H1 (cell line): ENCODE measurements around the gene ANKH. TPM values are rescaled to one million over a fixed set of nuclear protein-coding genes. Genes with fewer than 3 reads are reported as not detected.

ENCODE experiments used
- CTCF ChIA-PET: fragments of 300-600 bp; sonication (Branson Sonifier 250); formaldehyde crosslinking; loops from one replicate; lab custom pipeline; 2021; ENCODE audit not compliant: partially characterized antibody; lab: Charles Lee
- POLR2A ChIA-PET: fragments of 300-600 bp; sonication (Branson Sonifier 250); formaldehyde crosslinking; loops from one replicate; lab custom pipeline; 2021; ENCODE audit warnings: inconsistent platforms; ENCODE audit not compliant: partially characterized antibody; lab: Charles Lee
- DNase-seq, 2 experiments: peaks; one replicate each; pipeline versions ENCODE4 v3.0.0 to v3.0.0-alpha.2; 2010 to 2022; ENCODE audit warnings: low spot score in 2 of 2, low read depth in 1 of 2, mixed read lengths in 1 of 2
- FAIRE-seq: peaks from 2 replicates; lab custom pipeline; 2011; peaks lifted over from hg19 to GRCh38; lab: Jason Lieb, UNC
- H2AFZ ChIP-seq: 2 replicates; pipeline ENCODE4 v1.8.1; 2012; ENCODE audit warnings: low read length, inconsistent platforms
- H2AK5ac ChIP-seq: 2 replicates; pipeline ENCODE4 v1.6.1; 2013; ENCODE audit warnings: low read depth, low read length
- H2BK120ac ChIP-seq: replicated peaks from 2 replicates; pipeline ENCODE3; 2013; ENCODE audit warnings: low read depth, low read length, inconsistent platforms
- H2BK12ac ChIP-seq: 2 replicates; pipeline ENCODE4 v1.6.1; 2013; ENCODE audit warnings: low read depth, low read length
- H2BK15ac ChIP-seq: 2 replicates; pipeline ENCODE4 v1.6.1; 2013; ENCODE audit warnings: low read length
- H2BK20ac ChIP-seq: 2 replicates; pipeline ENCODE4 v1.6.1; 2013; ENCODE audit warnings: low read length
- H2BK5ac ChIP-seq: 2 replicates; pipeline ENCODE4 v1.6.1; 2013; ENCODE audit warnings: low read depth, low read length
- H3K14ac ChIP-seq: 2 replicates; pipeline ENCODE4 v1.6.1; 2013; ENCODE audit warnings: inconsistent platforms; ENCODE audit not compliant: insufficient read length
- H3K18ac ChIP-seq: 2 replicates; pipeline ENCODE4 v1.6.1; 2013; ENCODE audit warnings: low read length; ENCODE audit errors: extremely low read depth
- H3K23ac ChIP-seq: 2 replicates; pipeline ENCODE4 v1.6.1; 2013; ENCODE audit warnings: inconsistent platforms; ENCODE audit not compliant: insufficient read length
- H3K23me2 ChIP-seq: 2 replicates; pipeline ENCODE4 v1.6.1; 2013; ENCODE audit warnings: low read depth, low read length
- H3K27ac ChIP-seq: 2 replicates; pipeline ENCODE4 v1.6.1; 2011; ENCODE audit warnings: low read depth, low read length, inconsistent platforms
- H3K27me3 ChIP-seq, 4 experiments: replicated peaks in 1 of 4; 1 replicate in 1 of 4; 2 replicates in 3 of 4; pipeline versions ENCODE4 v1.6.1 to v1.8.1; 2011 to 2013; ENCODE audit warnings: low read length in 3 of 4, mild to moderate bottlenecking in 3 of 4, inconsistent platforms in 2 of 4, mixed read lengths in 2 of 4, moderate library complexity in 1 of 4; ENCODE audit not compliant: control insufficient read depth in 3 of 4, insufficient read depth in 3 of 4; ENCODE audit errors: extremely low read depth in 1 of 4
- H3K36me3 ChIP-seq, 4 experiments: 2 replicates each; pipeline versions ENCODE4 v1.6.1 to v1.8.1; 2011 to 2013; ENCODE audit warnings: mild to moderate bottlenecking in 4 of 4, low read length in 3 of 4, moderate library complexity in 2 of 4, control low read depth in 1 of 4, inconsistent platforms in 1 of 4; ENCODE audit not compliant: insufficient read depth in 4 of 4, control insufficient read depth in 2 of 4
- H3K4ac ChIP-seq: replicated peaks from 2 replicates; pipeline ENCODE3; 2013; ENCODE audit warnings: low read length, low read depth, mixed read lengths, inconsistent platforms; ENCODE audit not compliant: insufficient read length
- H3K4me1 ChIP-seq, 4 experiments: replicated peaks in 1 of 4; 1 replicate in 1 of 4; 2 replicates in 3 of 4; pipeline versions ENCODE4 v1.6.1 to v1.8.1; 2011 to 2013; ENCODE audit warnings: low read length in 3 of 4, inconsistent platforms in 2 of 4, mixed read lengths in 1 of 4; ENCODE audit not compliant: insufficient read depth in 4 of 4, control insufficient read depth in 3 of 4
- H3K4me2 ChIP-seq, 2 experiments: 2 replicates each; pipeline versions ENCODE4 v1.6.1 to v1.8.1; 2011 to 2013; ENCODE audit warnings: low read depth in 2 of 2, low read length in 2 of 2, control low read depth in 1 of 2, inconsistent platforms in 1 of 2, mild to moderate bottlenecking in 1 of 2; ENCODE audit not compliant: insufficient read depth in 1 of 2
- H3K4me3 ChIP-seq, 4 experiments: fragments of 200-600, 300-600 bp in 1 of 4; sonication (generic), shearing (Covaris generic), sonication (Bioruptor Twin) in 1 of 4; 2 replicates each; pipeline versions ENCODE4 v1.5.1 to v1.8.1; 2011 to 2016; ENCODE audit warnings: low read length in 4 of 4, low read depth in 3 of 4, control low read depth in 2 of 4, inconsistent platforms in 2 of 4, mild to moderate bottlenecking in 2 of 4, mixed read lengths in 1 of 4, moderate library complexity in 1 of 4; ENCODE audit not compliant: insufficient read depth in 2 of 4; ENCODE audit errors: extremely low read depth in 1 of 4
- H3K56ac ChIP-seq: replicated peaks from 2 replicates; pipeline ENCODE3; 2013; ENCODE audit warnings: low read depth, mild to moderate bottlenecking, mixed read lengths, low read length, inconsistent platforms; ENCODE audit not compliant: insufficient read length
- H3K79me1 ChIP-seq: 2 replicates; pipeline ENCODE4 v1.6.1; 2013; ENCODE audit warnings: low read depth, low read length, control low read depth
- H3K79me2 ChIP-seq, 2 experiments: 2 replicates each; pipeline versions ENCODE4 v1.6.1 to v1.8.1; 2012 to 2013; ENCODE audit warnings: low read length in 2 of 2, mild to moderate bottlenecking in 2 of 2, inconsistent platforms in 1 of 2; ENCODE audit not compliant: insufficient read depth in 2 of 2, control insufficient read depth in 1 of 2
- H3K9ac ChIP-seq, 4 experiments: replicated peaks in 1 of 4; 1 replicate in 1 of 4; 2 replicates in 3 of 4; pipeline versions ENCODE4 v1.6.1 to v1.8.1; 2011 to 2013; ENCODE audit warnings: low read depth in 3 of 4, low read length in 3 of 4, control low read depth in 2 of 4, mild to moderate bottlenecking in 2 of 4, moderate library complexity in 2 of 4, inconsistent platforms in 1 of 4; ENCODE audit errors: extremely low read depth in 1 of 4
- H3K9me3 ChIP-seq, 2 experiments: 2 replicates each; pipeline versions ENCODE4 v1.6.1 to v1.8.1; 2012 to 2013; ENCODE audit warnings: mild to moderate bottlenecking in 2 of 2, moderate library complexity in 2 of 2, control low read depth in 1 of 2, inconsistent platforms in 1 of 2, low read depth in 1 of 2, low read length in 1 of 2, mixed read lengths in 1 of 2; ENCODE audit not compliant: insufficient read depth in 2 of 2
- H4K20me1 ChIP-seq, 2 experiments: replicated peaks in 1 of 2; 2 replicates each; pipeline versions ENCODE3 to v1.8.1; 2011 to 2013; ENCODE audit warnings: inconsistent platforms in 2 of 2, low read length in 2 of 2, mild to moderate bottlenecking in 1 of 2; ENCODE audit not compliant: insufficient read depth in 2 of 2, control insufficient read depth in 1 of 2
- H4K5ac ChIP-seq: 2 replicates; pipeline ENCODE4 v1.6.1; 2013; ENCODE audit warnings: low read length, low read depth, mixed read lengths, inconsistent platforms; ENCODE audit not compliant: insufficient read length
- H4K8ac ChIP-seq: 2 replicates; pipeline ENCODE4 v1.8.0; 2013; ENCODE audit warnings: mild to moderate bottlenecking, moderate library complexity, low read length, inconsistent platforms; ENCODE audit not compliant: insufficient read depth; ENCODE audit errors: extremely low read depth
- H4K91ac ChIP-seq: replicated peaks from 2 replicates; pipeline ENCODE3; 2013; ENCODE audit warnings: low read length, mixed read lengths, inconsistent platforms; ENCODE audit not compliant: insufficient read length
- BRCA1 ChIP-seq: IDR thresholded peaks from 2 replicates; pipeline ENCODE4 v1.6.1; 2012; ENCODE audit warnings: low read depth, low read length, improper control_type of control experiment
- KDM5A ChIP-seq: fragments of 200-600 bp; IDR thresholded peaks from 2 replicates; pipeline ENCODE4 v1.7.1; 2012; ENCODE audit warnings: mild to moderate bottlenecking, low read length, inconsistent platforms, mixed read lengths
- NANOG ChIP-seq: IDR thresholded peaks from 2 replicates; pipeline ENCODE4 v1.6.1; 2011; ENCODE audit warnings: low read length, low read depth, mild to moderate bottlenecking, inconsistent platforms; ENCODE audit not compliant: insufficient read depth, poor library complexity, severe bottlenecking
- NRF1 ChIP-seq: IDR thresholded peaks from 2 replicates; pipeline ENCODE4 v1.6.1; 2011; ENCODE audit warnings: mild to moderate bottlenecking, low read depth, low read length, improper control_type of control experiment
- RFX5 ChIP-seq: IDR thresholded peaks from 2 replicates; pipeline ENCODE4 v1.6.1; 2011; ENCODE audit warnings: low read depth, low read length, improper control_type of control experiment, borderline replicate concordance
- RNF2 ChIP-seq: fragments of 200-900, 300-1000 bp; sonication (generic); IDR thresholded peaks from 2 replicates; pipeline ENCODE4 v1.7.1; 2016; ENCODE audit warnings: borderline replicate concordance, low read depth, mild to moderate bottlenecking, antibody characterized with exemption, low read length; ENCODE audit not compliant: poor library complexity, severe bottlenecking; ENCODE audit errors: missing control alignments
- SAP30 ChIP-seq: fragments of 300-600 bp; sonication (generic); IDR thresholded peaks from 2 replicates; pipeline ENCODE4 v1.7.1; 2012; ENCODE audit warnings: low read length, moderate library complexity, mild to moderate bottlenecking, inconsistent platforms; ENCODE audit not compliant: insufficient read depth, insufficient replicate concordance
- SIX5 ChIP-seq: IDR thresholded peaks from 2 replicates; pipeline ENCODE4 v1.6.1; 2011; ENCODE audit warnings: mild to moderate bottlenecking, low read depth, low read length
- SP1 ChIP-seq: IDR thresholded peaks from 2 replicates; pipeline ENCODE4 v1.6.1; 2011; ENCODE audit warnings: low read depth, low read length
- SP4 ChIP-seq: IDR thresholded peaks from 2 replicates; pipeline ENCODE4 v1.6.1; 2012; ENCODE audit warnings: low read length, inconsistent platforms
- SRF ChIP-seq: IDR thresholded peaks from 2 replicates; pipeline ENCODE4 v1.6.1; 2011; ENCODE audit warnings: mild to moderate bottlenecking, low read depth, low read length, moderate library complexity
- WGBS, 2 experiments: shearing (Covaris generic) in 1 of 2; methylation state at CpG; one replicate each; pipeline versions ENCODE4 v1.1.6 to v1.1.7; 2013 to 2015; ENCODE audit warnings: low lambda C conversion rate in 2 of 2, mixed read lengths in 2 of 2, inconsistent platforms in 1 of 2, low coverage in 1 of 2, missing lambda C conversion rate in 1 of 2; ENCODE audit not compliant: insufficient replicate concordance in 2 of 2, insufficient coverage in 1 of 2, insufficient read length in 1 of 2; ENCODE audit errors: extremely low coverage in 1 of 2, missing lambda C conversion rate in 1 of 2; 5-methylcytosine and 5-hydroxymethylcytosine counted together
- polyA plus RNA-seq, 7 experiments: library from polyadenylated mRNA; depleted of rRNA in 3 of 7; stranded (reverse) in 5 of 7; unstranded in 2 of 7; fragments of >200 nt in 5 of 7; fragments of 200-250 nt in 2 of 7; gene quantifications; 1 replicate in 5 of 7; 2 replicates in 1 of 7; 4 replicates in 1 of 7; pipeline versions ENCODE4 v1.2.1 to v1.2.3, GENCODE V29; 2011 to 2013; ENCODE audit warnings: missing spikeins in 2 of 7, mixed read lengths in 2 of 7
- total RNA-seq: library from RNA; stranded (reverse); fragmentation: NEBNext Ultra II Directional; extraction: Animal tissue kit (Norgen Biotek cat#: 25700); gene quantifications from 2 replicates; pipeline ENCODE4 v1.2.1, GENCODE V29; 2021
- TF ChIP-seq, protein P1 (sequence below): IDR thresholded peaks from 2 replicates; pipeline ENCODE4 v1.6.1; 2012; ENCODE audit warnings: inconsistent platforms

The ANKH gene
- total and polyA plus RNA-seq, 2 of the 8 experiments (the other 6 are each of a cell fraction or from before 2014, with no cell fraction given), result 5.3 to 13.0 TPM

DNA sequence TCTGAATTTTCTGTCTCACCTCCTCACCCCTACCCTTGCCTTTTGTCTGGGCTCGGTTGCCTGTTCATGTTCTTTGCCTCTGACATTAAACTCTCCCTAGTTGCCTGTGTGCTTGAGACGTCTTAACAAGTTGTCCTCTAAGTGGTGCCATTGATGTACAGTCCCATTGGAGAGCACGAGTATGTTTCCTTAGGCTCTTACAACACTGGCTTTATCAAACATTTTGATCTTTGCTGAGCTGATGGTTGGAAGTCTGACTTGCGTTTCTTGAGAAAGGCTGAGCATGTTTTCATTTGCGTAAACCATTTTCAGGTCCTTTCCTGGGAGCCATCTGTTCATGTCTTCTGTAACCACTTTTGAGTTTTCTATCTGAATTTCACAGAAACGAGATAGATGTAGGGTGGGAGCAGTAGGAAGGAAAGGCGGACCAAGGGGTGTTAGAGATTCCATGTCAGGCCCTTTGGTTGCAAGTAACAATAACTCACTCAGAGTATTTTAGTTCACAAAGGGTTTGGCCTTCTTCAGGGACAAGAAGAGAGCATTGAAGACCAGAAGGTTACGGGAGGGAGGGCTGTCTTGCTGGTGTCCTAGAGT lies 171.7 kb downstream of the ANKH start:
- Histone ChIP-seq H2AFZ (no peak overlapping the region), H3K4me1 (peaks cover 0 to 6% (median 0%) of the 10 kb centered on the region in 4 experiments; a peak in 1 of 7 replicates), H3K23me2 (no peaks in the 10 kb centered on the region), H3K18ac (no peak overlapping the region), H3K9ac (no peak overlapping the region), H3K79me1 (no peaks in the 10 kb centered on the region), H3K23ac (no peak overlapping the region), H3K27me3 (peaks cover 0 to 3% (median 0%) of the 10 kb centered on the region in 4 experiments; a peak in 1 of 7 replicates), H4K20me1 (peaks cover 0 to 2% of the 10 kb centered on the region in 2 experiments), H3K14ac (no peak overlapping the region), H3K4me3 (no peak overlapping the region), H2AK5ac (no peak overlapping the region), H3K4me2 (no peak overlapping the region), H3K27ac (no peak overlapping the region), H2BK5ac (no peak overlapping the region), H3K79me2 (no peaks in the 10 kb centered on the region), H2BK120ac (no peak overlapping the region), H2BK20ac (no peak overlapping the region), H3K36me3 (peaks cover 0 to 6% (median 3%) of the 10 kb centered on the region in 4 experiments; a peak in 4 of 8 replicates), H2BK15ac (no peak overlapping the region), H3K56ac (no peak overlapping the region), H2BK12ac (no peak overlapping the region), H3K9me3 (no peaks in the 10 kb centered on the region), H3K4ac (no peak overlapping the region), H4K5ac (no peak overlapping the region), H4K8ac (no peak overlapping the region), H4K91ac (no peak overlapping the region)
- DNase-seq (no peak), FAIRE-seq (no peak)
- POLR2A ChIA-PET, result no interaction called here
- CTCF ChIA-PET, result interaction anchor here (1.1 kb wide), 1 partner anchor 9 kb away, joined by 3 read pairs; no protein-coding TSS in a partner anchor
- 92% methylated on average over 8 of the region's 8 CpGs; no CpG with 5 or more reads in 1 of the 2 experiments for WGBS, 2 experiments
- TF ChIP-seq, protein P1, sequence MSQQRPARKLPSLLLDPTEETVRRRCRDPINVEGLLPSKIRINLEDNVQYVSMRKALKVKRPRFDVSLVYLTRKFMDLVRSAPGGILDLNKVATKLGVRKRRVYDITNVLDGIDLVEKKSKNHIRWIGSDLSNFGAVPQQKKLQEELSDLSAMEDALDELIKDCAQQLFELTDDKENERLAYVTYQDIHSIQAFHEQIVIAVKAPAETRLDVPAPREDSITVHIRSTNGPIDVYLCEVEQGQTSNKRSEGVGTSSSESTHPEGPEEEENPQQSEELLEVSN, result no peak
- TF ChIP-seq SRF (no peak), KDM5A (no peak), SAP30 (no peak), SP1 (no peak), RNF2 (no peak), SP4 (no peak), SIX5 (no peak), RFX5 (no peak), NRF1 (no peak), NANOG (no peak), BRCA1 (no peak)
